Activated naive CD4-positive, alpha-beta T cell treated with anti-CD3 and anti-CD28 coated beads, Interleukin-2, amount 50 U/mL, for 24 hours (primary cell): Measurements from ENCODE around the gene ACSF3.

ENCODE experiments used
- H3K27ac Mint-ChIP-seq: one replicate; pipeline ENCODE4 v1.8.0; 2021; ENCODE audit warnings: mild to moderate bottlenecking, mixed read lengths
- H3K27me3 Mint-ChIP-seq: one replicate; pipeline ENCODE4 v1.8.0; 2021; ENCODE audit warnings: mixed read lengths
- H3K36me3 Mint-ChIP-seq: one replicate; pipeline ENCODE4 v1.8.0; 2021; ENCODE audit warnings: mixed read lengths
- H3K4me1 Mint-ChIP-seq: one replicate; pipeline ENCODE4 v1.8.0; 2021; ENCODE audit warnings: mixed read lengths
- H3K4me3 Mint-ChIP-seq: one replicate; pipeline ENCODE4 v1.8.0; 2021; ENCODE audit warnings: mild to moderate bottlenecking, mixed read lengths
- H3K9me3 Mint-ChIP-seq: one replicate; pipeline ENCODE4 v1.8.0; 2021; ENCODE audit warnings: mixed read lengths

The ACSF3 gene

DNA sequence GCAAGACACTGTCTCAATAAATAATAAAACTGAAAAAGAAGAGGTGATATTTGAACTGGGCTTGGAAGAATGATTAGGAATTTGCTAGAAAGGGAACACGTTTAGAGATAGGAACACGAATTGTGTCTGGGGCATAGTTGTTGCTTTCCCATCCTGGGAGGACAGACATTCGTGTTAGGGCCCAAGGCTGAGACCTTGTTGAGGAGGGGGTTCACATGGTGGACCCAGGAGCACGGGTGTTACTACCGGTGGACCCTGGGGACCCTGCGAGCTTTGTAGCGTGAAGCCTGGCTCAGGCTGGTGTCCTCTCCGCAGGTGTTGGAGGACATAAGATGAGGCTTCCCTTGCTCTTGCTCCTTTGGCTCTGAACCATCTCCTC is 1.2 kb downstream of the ACSF3 start:
- H3K4me3 Mint-ChIP-seq, result peak overlapping the region; percentile 97
- peak overlapping the region; percentile 99 for H3K27ac Mint-ChIP-seq
- H3K9me3 Mint-ChIP-seq, result no peaks in the 10 kb centered on the region
- H3K4me1 Mint-ChIP-seq, result peaks cover 59% of the 10 kb centered on the region
- H3K36me3 Mint-ChIP-seq, result peaks cover 2% of the 10 kb centered on the region
- H3K27me3 Mint-ChIP-seq, result no peaks in the 10 kb centered on the region

DNA sequence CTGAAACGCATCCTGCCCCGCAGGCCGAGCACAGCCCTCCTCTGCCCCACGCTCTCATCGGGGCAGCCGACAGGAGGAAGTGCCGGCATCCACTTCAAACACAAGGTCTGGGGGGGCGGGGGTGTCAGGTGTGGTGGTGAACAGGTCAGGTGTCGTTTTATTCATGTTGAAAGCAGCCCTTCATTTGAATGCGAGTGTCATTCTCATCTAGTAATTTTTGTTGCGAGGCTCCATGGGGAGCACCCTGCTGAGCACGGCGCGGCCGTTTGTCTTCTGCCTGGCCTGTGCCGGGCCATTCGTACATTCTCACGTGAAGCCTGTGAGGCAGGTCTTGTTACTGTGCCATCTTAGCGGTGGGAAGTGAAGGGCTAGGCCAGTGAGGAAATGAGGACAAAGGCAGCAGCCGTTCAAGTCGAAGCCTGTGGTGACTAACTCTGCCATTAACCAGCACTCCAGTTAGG is 1.9 kb downstream of the ACSF3 start:
- H3K27me3 Mint-ChIP-seq, result no peaks in the 10 kb centered on the region
- H3K36me3 Mint-ChIP-seq, result peaks cover 2% of the 10 kb centered on the region
- H3K9me3 Mint-ChIP-seq, result no peaks in the 10 kb centered on the region
- H3K4me1 Mint-ChIP-seq, result peaks cover 64% of the 10 kb centered on the region
- H3K27ac Mint-ChIP-seq, result peak overlapping the region; percentile 35
- peak overlapping the region; percentile 97 for H3K4me3 Mint-ChIP-seq

DNA sequence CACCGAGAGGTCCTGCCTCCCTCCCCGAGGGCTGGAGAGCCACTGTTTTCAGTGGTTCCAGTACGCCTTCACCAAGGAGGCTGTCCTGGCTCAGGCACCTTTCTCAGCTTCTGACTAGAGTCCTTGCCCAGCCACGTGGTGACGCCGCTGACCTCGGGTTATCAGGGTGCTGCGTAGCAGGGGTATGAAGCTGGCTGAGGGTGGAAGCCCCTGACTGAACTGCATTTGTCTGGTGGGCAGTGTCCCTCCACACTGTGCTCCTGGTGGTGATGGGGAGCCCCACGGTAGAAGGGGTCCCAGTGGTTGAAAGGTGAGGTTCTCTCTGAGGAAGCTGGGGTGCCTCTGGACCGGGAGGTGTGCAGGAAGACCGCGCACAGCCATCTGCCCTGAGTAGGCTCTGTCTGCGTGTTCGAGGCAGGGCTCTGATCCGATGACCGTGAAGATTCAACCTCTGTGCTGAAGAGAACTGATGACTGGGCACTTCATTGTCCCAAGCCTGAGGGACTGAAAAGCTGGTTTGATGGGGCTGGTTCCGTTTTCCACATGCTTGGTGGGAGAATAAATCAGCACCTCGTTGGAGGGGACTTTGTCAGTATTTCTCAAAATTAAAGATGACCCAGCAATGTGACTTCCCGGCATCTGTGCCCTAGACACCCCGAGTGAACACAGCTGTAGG is 2.5 kb downstream of the ACSF3 start:
- H3K36me3 Mint-ChIP-seq, result peaks cover 2% of the 10 kb centered on the region
- H3K27me3 Mint-ChIP-seq, result no peaks in the 10 kb centered on the region
- H3K27ac Mint-ChIP-seq, result peak overlapping the region; percentile 99
- peak overlapping the region; percentile 97 for H3K4me3 Mint-ChIP-seq
- H3K4me1 Mint-ChIP-seq, result peaks cover 65% of the 10 kb centered on the region
- no peaks in the 10 kb centered on the region for H3K9me3 Mint-ChIP-seq

DNA sequence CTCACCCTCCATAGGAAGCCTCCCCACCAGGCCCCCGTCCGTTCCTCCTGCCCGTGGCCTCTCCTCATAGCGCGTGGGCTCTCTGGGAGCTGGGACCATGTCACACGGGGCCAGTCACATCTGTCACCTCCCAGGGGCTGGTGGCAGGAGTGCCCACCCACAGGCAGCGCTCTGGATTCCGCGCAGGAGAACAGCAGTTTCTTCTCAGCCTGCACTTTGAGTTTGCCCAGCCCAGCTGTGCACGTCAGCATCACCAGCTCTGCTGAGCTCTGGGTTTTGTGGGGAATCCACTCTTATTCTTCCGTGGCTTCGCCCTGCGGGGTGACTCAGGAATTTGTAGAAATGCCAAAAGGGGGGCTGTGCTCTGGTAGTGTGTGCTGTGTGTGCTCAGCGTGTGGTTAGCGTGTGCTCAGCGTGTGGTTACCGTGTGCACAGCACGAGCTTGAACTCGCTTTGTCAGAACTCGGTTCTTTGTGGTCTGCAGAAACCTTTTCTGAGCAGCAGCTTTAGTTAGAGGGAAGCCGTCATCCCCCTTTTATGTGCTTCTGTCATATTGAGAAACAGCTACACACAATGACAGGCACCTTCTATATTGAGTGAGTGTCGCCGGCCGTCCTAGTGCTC is 3.2 kb downstream of the ACSF3 start:
- peak overlapping the region; percentile 97 for H3K4me3 Mint-ChIP-seq
- H3K27me3 Mint-ChIP-seq, result no peaks in the 10 kb centered on the region
- H3K4me1 Mint-ChIP-seq, result peaks cover 72% of the 10 kb centered on the region
- H3K36me3 Mint-ChIP-seq, result peaks cover 2% of the 10 kb centered on the region
- peak overlapping the region; percentile 99 for H3K27ac Mint-ChIP-seq
- H3K9me3 Mint-ChIP-seq, result no peaks in the 10 kb centered on the region

DNA sequence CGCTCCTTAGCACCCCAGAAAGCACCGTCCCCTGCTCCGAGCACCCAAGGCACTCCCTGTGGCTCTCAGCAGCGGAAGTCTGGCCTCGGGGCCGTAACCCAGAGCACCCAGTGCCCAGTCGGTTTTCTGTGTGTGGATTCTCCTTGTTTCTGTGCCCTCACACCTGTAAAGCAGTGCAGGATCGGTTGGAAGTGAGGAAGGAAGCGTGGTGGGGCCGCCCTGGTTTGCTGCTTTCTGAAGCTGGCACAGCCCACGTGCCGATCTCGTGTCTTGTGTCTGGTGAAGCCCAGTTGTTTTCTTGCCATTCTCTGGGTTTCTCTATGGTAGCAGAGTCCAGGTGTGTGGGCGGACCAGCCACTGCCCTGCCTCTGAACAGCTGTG is 3.7 kb downstream of the ACSF3 start:
- H3K36me3 Mint-ChIP-seq, result peaks cover 2% of the 10 kb centered on the region
- no peaks in the 10 kb centered on the region for H3K9me3 Mint-ChIP-seq
- H3K4me1 Mint-ChIP-seq, result peaks cover 77% of the 10 kb centered on the region
- H3K27me3 Mint-ChIP-seq, result no peaks in the 10 kb centered on the region
- H3K27ac Mint-ChIP-seq, result peak overlapping the region; percentile 99
- H3K4me3 Mint-ChIP-seq, result peak overlapping the region; percentile 97

DNA sequence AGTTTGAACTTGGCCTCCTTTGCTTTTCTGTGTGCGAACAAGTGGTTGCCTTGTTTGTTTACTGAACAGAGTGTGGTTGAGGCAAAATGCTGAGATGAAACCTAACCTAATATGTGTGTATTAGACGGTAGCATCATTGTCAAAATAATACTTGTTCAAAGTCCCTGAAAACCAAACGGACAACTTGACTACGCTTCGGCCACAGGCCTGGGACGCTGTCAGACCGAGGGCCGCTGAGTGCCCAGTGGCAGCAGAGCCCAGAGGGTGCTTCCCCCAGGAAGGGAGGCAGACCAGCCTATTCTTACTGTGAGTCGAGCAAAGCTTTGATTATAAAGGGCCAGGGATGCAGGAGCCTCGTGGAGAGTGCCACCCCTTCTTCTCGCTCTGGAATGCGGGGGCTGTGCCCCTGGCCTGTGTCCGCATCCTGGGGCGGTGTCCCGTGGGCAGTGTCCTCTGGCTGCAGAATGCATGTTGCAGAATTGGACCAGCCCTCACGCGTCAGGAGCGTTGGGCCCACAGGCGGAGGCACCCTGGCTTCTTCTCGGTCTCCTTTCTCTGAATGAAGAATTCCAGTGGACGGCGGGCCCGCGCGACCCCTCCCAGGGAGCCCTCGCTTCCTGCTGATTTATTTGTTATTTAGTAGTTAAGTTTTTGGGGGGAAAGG is 5.2 kb downstream of the ACSF3 start:
- H3K4me1 Mint-ChIP-seq, result peaks cover 86% of the 10 kb centered on the region
- H3K27me3 Mint-ChIP-seq, result no peaks in the 10 kb centered on the region
- no peaks in the 10 kb centered on the region for H3K9me3 Mint-ChIP-seq
- H3K36me3 Mint-ChIP-seq, result peaks cover 4% of the 10 kb centered on the region
- H3K4me3 Mint-ChIP-seq, result peak overlapping the region; percentile 97
- peak overlapping the region; percentile 84 for H3K27ac Mint-ChIP-seq

DNA sequence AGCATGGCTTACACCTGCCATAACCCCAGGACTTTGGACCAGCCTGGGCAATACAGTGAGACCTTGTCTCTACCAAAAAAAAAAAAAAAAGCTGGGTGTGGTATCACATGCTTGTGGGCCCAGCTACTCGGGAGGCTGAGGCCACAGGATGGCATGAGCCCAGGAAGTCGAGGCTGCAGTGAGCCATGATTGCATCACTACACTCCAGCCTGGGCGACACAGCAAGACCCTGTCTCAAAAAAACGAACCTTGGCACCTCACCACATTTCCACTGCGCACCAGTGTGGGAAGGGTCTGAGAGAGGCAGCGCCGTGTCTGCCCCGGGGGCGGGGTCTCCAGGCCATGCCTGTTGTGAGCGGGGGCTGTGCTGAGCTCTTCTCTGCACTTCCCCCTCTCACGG is 6.3 kb downstream of the ACSF3 start:
- peak overlapping the region; percentile 62 for H3K4me3 Mint-ChIP-seq
- no peaks in the 10 kb centered on the region for H3K9me3 Mint-ChIP-seq
- peaks cover 77% of the 10 kb centered on the region for H3K4me1 Mint-ChIP-seq
- H3K27ac Mint-ChIP-seq, result peak overlapping the region; percentile 84
- peaks cover 4% of the 10 kb centered on the region for H3K36me3 Mint-ChIP-seq
- no peaks in the 10 kb centered on the region for H3K27me3 Mint-ChIP-seq

DNA sequence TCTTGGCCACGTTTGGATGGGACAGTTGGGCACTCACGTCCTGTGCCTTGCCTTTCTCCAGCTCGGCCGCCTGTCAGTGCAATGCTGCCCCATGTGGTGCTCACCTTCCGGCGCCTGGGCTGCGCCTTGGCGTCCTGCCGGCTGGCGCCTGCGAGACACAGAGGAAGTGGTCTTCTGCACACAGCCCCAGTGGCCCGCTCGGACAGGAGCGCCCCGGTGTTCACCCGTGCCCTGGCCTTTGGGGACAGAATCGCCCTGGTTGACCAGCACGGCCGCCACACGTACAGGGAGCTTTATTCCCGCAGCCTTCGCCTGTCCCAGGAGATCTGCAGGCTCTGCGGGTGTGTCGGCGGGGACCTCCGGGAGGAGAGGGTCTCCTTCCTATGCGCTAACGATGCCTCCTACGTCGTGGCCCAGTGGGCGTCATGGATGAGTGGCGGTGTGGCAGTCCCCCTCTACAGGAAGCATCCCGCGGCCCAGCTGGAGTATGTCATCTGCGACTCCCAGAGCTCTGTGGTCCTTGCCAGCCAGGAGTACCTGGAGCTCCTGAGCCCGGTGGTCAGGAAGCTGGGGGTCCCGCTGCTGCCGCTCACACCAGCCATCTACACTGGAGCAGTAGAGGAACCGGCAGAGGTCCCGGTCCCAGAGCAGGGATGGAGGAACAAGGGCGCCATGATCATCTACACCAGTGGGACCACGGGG is 7.1 kb downstream of the ACSF3 start:
- peaks cover 69% of the 10 kb centered on the region for H3K4me1 Mint-ChIP-seq
- H3K9me3 Mint-ChIP-seq, result no peaks in the 10 kb centered on the region
- H3K27me3 Mint-ChIP-seq, result no peaks in the 10 kb centered on the region
- H3K36me3 Mint-ChIP-seq, result peaks cover 7% of the 10 kb centered on the region
- no peak overlapping the region for H3K27ac Mint-ChIP-seq
- H3K4me3 Mint-ChIP-seq, result no peak overlapping the region

DNA sequence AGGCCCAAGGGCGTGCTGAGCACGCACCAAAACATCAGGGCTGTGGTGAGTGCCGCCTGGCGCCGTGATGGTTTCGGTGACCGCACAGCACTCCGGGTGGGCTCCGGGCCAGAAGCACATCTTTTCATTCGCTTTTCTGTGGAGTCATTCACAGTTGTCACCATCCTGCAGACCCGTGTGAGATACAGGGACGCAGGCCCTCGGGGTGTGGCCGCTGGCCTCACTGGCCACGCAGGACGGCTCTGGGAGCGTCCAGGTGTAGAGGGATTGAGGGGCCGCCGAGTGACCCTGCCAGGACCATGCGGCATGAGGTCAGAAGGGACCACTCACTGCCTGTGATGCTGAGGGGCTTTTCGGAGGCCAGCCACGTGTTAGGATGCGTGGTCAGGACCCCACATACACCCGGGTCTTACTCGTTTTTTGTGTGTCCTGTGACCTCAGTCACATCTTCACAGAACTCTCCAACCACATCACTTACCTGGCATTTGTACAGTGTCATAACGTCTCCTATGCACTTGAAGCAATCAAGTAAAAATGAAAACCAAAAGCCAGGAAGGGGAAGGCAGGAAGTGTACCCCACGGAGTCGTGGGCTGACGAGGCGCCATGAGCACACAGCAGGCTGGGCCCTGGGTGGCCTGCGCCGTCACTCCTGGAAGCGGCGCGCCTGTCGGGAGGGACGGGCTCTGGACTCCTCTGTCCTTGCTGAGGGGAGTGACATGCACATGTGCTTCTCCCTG is 7.8 kb downstream of the ACSF3 start:
- Mint-ChIP-seq H3K36me3 (peaks cover 7% of the 10 kb centered on the region), H3K27me3 (no peaks in the 10 kb centered on the region), H3K4me1 (peaks cover 62% of the 10 kb centered on the region), H3K9me3 (no peaks in the 10 kb centered on the region), H3K27ac (peak overlapping the region; percentile 79), H3K4me3 (no peak overlapping the region)

DNA sequence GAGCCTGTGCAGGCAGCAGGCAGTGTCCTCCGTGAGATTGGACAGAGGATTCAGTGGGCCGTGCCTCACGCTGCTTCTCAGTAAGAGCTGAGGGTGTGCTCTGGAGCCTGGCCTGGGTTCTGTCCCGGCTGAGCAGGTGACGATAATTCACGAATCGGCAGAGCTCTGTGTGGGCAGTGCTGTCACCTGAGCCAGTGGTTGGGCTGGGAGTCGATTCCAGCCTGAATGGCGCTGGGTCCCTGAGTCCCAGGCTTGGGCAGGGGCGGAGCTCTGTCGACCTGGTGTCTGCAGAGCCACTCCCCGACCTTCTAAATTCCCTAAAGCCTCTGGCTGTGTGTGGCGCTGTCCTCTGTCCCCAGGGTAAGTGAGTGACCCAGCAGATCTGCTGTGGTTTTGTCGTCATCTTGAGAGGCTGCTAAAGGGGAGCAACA is 8.4 kb downstream of the ACSF3 start:
- Mint-ChIP-seq H3K4me3 (no peak overlapping the region), H3K27ac (no peak overlapping the region), H3K9me3 (no peaks in the 10 kb centered on the region), H3K36me3 (peaks cover 7% of the 10 kb centered on the region), H3K4me1 (peaks cover 56% of the 10 kb centered on the region), H3K27me3 (no peaks in the 10 kb centered on the region)

DNA sequence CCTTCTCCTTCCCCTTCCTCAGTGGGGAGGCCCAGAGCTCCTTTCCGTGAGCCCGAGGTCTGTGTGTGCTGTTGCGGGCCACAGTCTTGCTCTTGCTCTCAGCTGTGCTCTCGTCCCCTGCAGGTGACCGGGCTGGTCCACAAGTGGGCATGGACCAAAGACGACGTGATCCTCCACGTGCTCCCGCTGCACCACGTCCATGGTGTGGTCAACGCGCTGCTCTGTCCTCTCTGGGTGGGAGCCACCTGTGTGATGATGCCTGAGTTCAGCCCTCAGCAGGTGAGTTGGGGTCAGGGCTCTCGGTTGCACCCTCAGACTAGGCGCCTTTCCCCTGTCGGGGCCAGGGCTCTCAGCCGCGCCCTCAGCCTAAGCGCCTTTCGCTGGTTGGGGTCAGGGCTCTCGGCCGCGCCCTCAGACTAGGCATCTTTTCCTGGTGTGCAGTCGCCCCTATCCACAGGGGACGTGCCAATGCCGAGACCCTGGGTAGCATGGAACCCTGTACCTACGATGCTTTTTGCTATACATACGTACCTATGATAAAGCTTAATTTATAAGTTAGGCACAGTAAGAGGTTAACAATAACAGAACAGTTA is 8.9 kb downstream of the ACSF3 start:
- Mint-ChIP-seq H3K27me3 (no peaks in the 10 kb centered on the region), H3K4me3 (no peak overlapping the region), H3K27ac (no peak overlapping the region), H3K4me1 (peaks cover 51% of the 10 kb centered on the region), H3K36me3 (peaks cover 9% of the 10 kb centered on the region), H3K9me3 (no peaks in the 10 kb centered on the region)

DNA sequence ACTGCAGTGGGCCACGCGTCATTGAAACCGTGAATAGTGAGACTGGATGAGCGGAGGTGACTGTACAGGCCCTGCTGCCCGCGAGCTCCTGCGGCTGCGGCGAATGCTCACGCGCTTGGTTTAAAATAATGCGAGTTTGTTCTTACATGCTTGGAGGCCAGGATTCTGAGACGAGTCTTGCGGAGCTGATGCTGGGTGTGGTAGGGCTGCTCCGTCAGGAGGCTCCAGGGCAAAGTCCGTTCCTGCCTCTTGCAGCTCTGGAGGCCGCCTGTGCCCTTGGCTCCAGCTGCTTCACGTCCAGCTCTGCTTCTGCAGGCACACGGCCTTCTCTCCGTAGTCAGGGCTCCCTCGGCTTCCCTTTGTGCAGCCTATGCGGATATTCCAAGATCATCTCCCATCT is 9.5 kb downstream of the ACSF3 start:
- peak overlapping the region; percentile 30 for H3K4me3 Mint-ChIP-seq
- peaks cover 45% of the 10 kb centered on the region for H3K4me1 Mint-ChIP-seq
- no peaks in the 10 kb centered on the region for H3K9me3 Mint-ChIP-seq
- H3K36me3 Mint-ChIP-seq, result peaks cover 12% of the 10 kb centered on the region
- H3K27ac Mint-ChIP-seq, result peak overlapping the region; percentile 35
- no peaks in the 10 kb centered on the region for H3K27me3 Mint-ChIP-seq

DNA sequence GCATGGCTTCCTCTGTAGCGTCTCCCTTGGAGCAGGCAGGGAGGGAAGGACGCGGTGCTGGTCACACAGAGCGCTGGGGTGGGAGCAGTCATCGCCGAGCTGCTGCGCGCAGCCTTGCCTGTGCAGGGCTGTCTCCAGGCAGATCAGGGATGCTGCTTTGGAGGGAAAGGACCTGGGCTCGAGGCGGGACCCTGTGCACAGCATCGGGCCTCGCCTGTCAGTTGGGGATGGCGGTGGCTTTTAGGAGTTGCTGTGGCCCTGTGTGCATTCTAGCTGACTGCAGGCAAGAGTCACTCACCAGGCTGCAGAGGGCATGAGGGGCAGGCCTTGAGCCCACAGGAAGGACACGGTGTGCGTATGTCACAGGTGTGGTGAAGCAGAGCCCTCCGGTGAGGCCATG is 10.1 kb downstream of the ACSF3 start:
- H3K4me1 Mint-ChIP-seq, result peaks cover 45% of the 10 kb centered on the region
- no peaks in the 10 kb centered on the region for H3K9me3 Mint-ChIP-seq
- no peaks in the 10 kb centered on the region for H3K27me3 Mint-ChIP-seq
- H3K27ac Mint-ChIP-seq, result no peak overlapping the region
- peaks cover 17% of the 10 kb centered on the region for H3K36me3 Mint-ChIP-seq
- H3K4me3 Mint-ChIP-seq, result no peak overlapping the region

DNA sequence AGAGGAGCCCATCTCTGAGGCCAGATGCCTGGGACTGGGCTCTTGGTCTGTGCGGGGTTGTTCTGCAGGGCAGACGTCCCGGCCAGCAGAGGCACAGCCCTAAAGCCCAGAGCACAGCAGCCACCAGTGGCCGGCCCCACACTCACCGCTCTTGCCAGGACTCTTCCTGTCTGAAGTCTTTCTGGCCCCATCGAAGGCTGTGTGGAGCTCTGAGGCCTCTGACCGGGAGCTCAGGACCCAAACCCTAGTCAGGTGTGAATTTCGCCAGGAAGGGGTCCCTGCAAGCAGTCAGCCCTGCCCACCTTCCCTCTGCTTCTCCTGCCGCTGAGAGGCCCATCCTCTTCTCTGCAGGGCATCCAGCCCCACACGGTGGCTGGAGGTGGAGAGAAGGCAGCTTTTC is 10.7 kb downstream of the ACSF3 start:
- no peaks in the 10 kb centered on the region for H3K27me3 Mint-ChIP-seq
- H3K4me1 Mint-ChIP-seq, result peaks cover 40% of the 10 kb centered on the region
- H3K36me3 Mint-ChIP-seq, result peaks cover 17% of the 10 kb centered on the region
- H3K9me3 Mint-ChIP-seq, result no peaks in the 10 kb centered on the region
- no peak overlapping the region for H3K27ac Mint-ChIP-seq
- H3K4me3 Mint-ChIP-seq, result no peak overlapping the region
